IMR-90 (cell line): ENCODE results near the gene ARHGAP21. TPM values are rescaled to one million over a fixed set of nuclear protein-coding genes. Genes with fewer than 3 reads are reported as not detected.

ENCODE experiments used
- ATAC-seq: fragments of 200-7000 bp; cut with Tn5 transposase; 2 replicates; pipeline ENCODE4 v1.9.1; 2020; ENCODE audit warnings: low read depth, mild to moderate bottlenecking, moderate library complexity
- BruUV-seq: library from RNA; stranded (reverse); fragments of 400-500 nt; replicated peaks from 2 replicates; lab custom pipeline; 2021; lab: Mats Ljungman, UMichigan
- CTCF ChIA-PET: fragments of 300-600 bp; formaldehyde crosslinking; extraction: SDS; loops from one replicate; lab custom pipeline; 2021; ENCODE audit warnings: antibody characterized with exemption; lab: Yijun Ruan, JAX
- POLR2A ChIA-PET: fragments of 300-600 bp; sonication (Branson Sonifier 250); formaldehyde crosslinking; loops from one replicate; lab custom pipeline; 2022; ENCODE audit warnings: antibody characterized with exemption; ENCODE audit not compliant: unreplicated experiment; lab: Charles Lee
- DNase-seq: peaks from one replicate; pipeline ENCODE4 v3.0.0; 2013
- H2AFZ ChIP-seq: replicated peaks from 2 replicates; pipeline ENCODE3; 2013; ENCODE audit warnings: low read length, mild to moderate bottlenecking; ENCODE audit not compliant: poor library complexity
- H2AK5ac ChIP-seq: 2 replicates; pipeline ENCODE4 v1.6.1; 2013; ENCODE audit warnings: low read depth, low read length, inconsistent platforms
- H2AK9ac ChIP-seq: replicated peaks from 2 replicates; pipeline ENCODE3; 2013; ENCODE audit warnings: mild to moderate bottlenecking, low read depth, low read length, moderate library complexity; ENCODE audit not compliant: poor library complexity
- H2BK120ac ChIP-seq: 2 replicates; pipeline ENCODE4 v1.6.1; 2013; ENCODE audit warnings: low read depth, low read length, inconsistent platforms
- H2BK15ac ChIP-seq: 3 replicates; pipeline ENCODE4 v1.6.1; 2013; ENCODE audit warnings: low read depth, low read length, inconsistent platforms
- H2BK20ac ChIP-seq: 2 replicates; pipeline ENCODE4 v1.6.1; 2013; ENCODE audit warnings: low read depth, mild to moderate bottlenecking, inconsistent platforms, low read length, moderate library complexity
- H2BK5ac ChIP-seq: 2 replicates; pipeline ENCODE4 v1.6.1; 2013; ENCODE audit warnings: mild to moderate bottlenecking, low read depth, low read length, inconsistent platforms; ENCODE audit not compliant: poor library complexity, severe bottlenecking
- H3K14ac ChIP-seq: replicated peaks from 2 replicates; pipeline ENCODE4 v1.6.1; 2013; ENCODE audit warnings: low read depth, low read length, inconsistent platforms
- H3K18ac ChIP-seq: 2 replicates; pipeline ENCODE4 v1.6.1; 2013; ENCODE audit warnings: low read depth, low read length, control low read depth
- H3K23ac ChIP-seq: 2 replicates; pipeline ENCODE4 v1.6.1; 2013; ENCODE audit warnings: low read depth, low read length, inconsistent platforms
- H3K27ac ChIP-seq: 2 replicates; pipeline ENCODE4 v1.5.1; 2013; ENCODE audit warnings: mild to moderate bottlenecking, control low read depth, low read length; ENCODE audit not compliant: insufficient read depth
- H3K27me3 ChIP-seq: 2 replicates; pipeline ENCODE4 v1.6.1; 2013; ENCODE audit warnings: low read length; ENCODE audit not compliant: control insufficient read depth, insufficient read depth
- H3K36me3 ChIP-seq: 2 replicates; pipeline ENCODE4 v1.6.1; 2013; ENCODE audit warnings: low read length, mixed read lengths; ENCODE audit not compliant: control insufficient read depth, insufficient read depth
- H3K4ac ChIP-seq: 2 replicates; pipeline ENCODE4 v1.6.1; 2013; ENCODE audit warnings: low read depth, low read length, inconsistent platforms
- H3K4me1 ChIP-seq: 2 replicates; pipeline ENCODE4 v1.6.1; 2013; ENCODE audit warnings: low read length, mixed read lengths; ENCODE audit not compliant: control insufficient read depth, insufficient read depth
- H3K4me2 ChIP-seq: 2 replicates; pipeline ENCODE4 v1.6.1; 2013; ENCODE audit warnings: low read depth, mild to moderate bottlenecking, control low read depth, low read length, moderate library complexity
- H3K4me3 ChIP-seq: 2 replicates; pipeline ENCODE4 v1.5.1; 2013; ENCODE audit warnings: low read depth, mild to moderate bottlenecking, control low read depth, low read length, moderate library complexity; ENCODE audit not compliant: insufficient read depth
- H3K56ac ChIP-seq: 2 replicates; pipeline ENCODE4 v1.6.1; 2013; ENCODE audit warnings: low read length, inconsistent platforms; ENCODE audit not compliant: insufficient read depth; ENCODE audit errors: extremely low read depth
- H3K79me1 ChIP-seq, 2 experiments: 2 replicates each; pipeline ENCODE4 v1.6.1; 2013; ENCODE audit warnings: low read length in 2 of 2, inconsistent platforms in 1 of 2, low read depth in 1 of 2
- H3K9ac ChIP-seq: 2 replicates; pipeline ENCODE4 v1.6.1; 2013; ENCODE audit warnings: low read depth, low read length, control low read depth
- H3K9me1 ChIP-seq: 2 replicates; pipeline ENCODE4 v1.6.1; 2013; ENCODE audit warnings: low read length, inconsistent platforms; ENCODE audit not compliant: insufficient read depth
- H3K9me3 ChIP-seq: 2 replicates; pipeline ENCODE4 v1.6.1; 2013; ENCODE audit warnings: low read length; ENCODE audit not compliant: control insufficient read depth, insufficient read depth
- H4K20me1 ChIP-seq: 2 replicates; pipeline ENCODE4 v1.6.1; 2013; ENCODE audit warnings: low read length, inconsistent platforms; ENCODE audit not compliant: insufficient read depth
- H4K5ac ChIP-seq: 2 replicates; pipeline ENCODE4 v1.6.1; 2013; ENCODE audit warnings: mild to moderate bottlenecking, low read depth, low read length, control low read depth
- H4K8ac ChIP-seq, 2 experiments: 2 replicates each; pipeline ENCODE4 v1.6.1; 2013; ENCODE audit warnings: low read depth in 2 of 2, low read length in 2 of 2, control low read depth in 1 of 2, inconsistent platforms in 1 of 2
- H4K91ac ChIP-seq: 2 replicates; pipeline ENCODE4 v1.6.1; 2013; ENCODE audit warnings: low read depth, low read length, inconsistent platforms; ENCODE audit not compliant: insufficient read depth
- BHLHE40 ChIP-seq: fragments of 150-350 bp; IDR thresholded peaks from 2 replicates; pipeline ENCODE4 v1.6.1; 2016; ENCODE audit warnings: mild to moderate bottlenecking, low read depth, low read length
- CEBPB ChIP-seq: IDR thresholded peaks from 2 replicates; pipeline ENCODE4 v1.6.1; 2012; ENCODE audit warnings: low read depth, low read length, improper control_type of control experiment
- CHD1 ChIP-seq: IDR thresholded peaks from 2 replicates; pipeline ENCODE4 v1.6.1; 2012; ENCODE audit warnings: low read depth, low read length, improper control_type of control experiment
- CTCF ChIP-seq: conservative IDR thresholded peaks from 2 replicates; pipeline ENCODE4 v1.5.1; 2012; ENCODE audit warnings: mild to moderate bottlenecking, low read depth, low read length, improper control_type of control experiment
- ELK1 ChIP-seq: fragments of 150-350 bp; IDR thresholded peaks from 2 replicates; pipeline ENCODE4 v1.6.1; 2016; ENCODE audit warnings: low read depth, mild to moderate bottlenecking, low read length, moderate library complexity, borderline replicate concordance
- FOS ChIP-seq: fragments of 150-350 bp; IDR thresholded peaks from 2 replicates; pipeline ENCODE4 v1.6.1; 2016; ENCODE audit warnings: low read depth, low read length
- MAFK ChIP-seq: IDR thresholded peaks from 2 replicates; pipeline ENCODE4 v1.6.1; 2012; ENCODE audit warnings: low read depth, low read length, improper control_type of control experiment
- MAZ ChIP-seq: IDR thresholded peaks from 2 replicates; pipeline ENCODE4 v1.6.1; 2012; ENCODE audit warnings: low read depth, mild to moderate bottlenecking, low read length, improper control_type of control experiment, moderate library complexity, borderline replicate concordance
- MXI1 ChIP-seq: IDR thresholded peaks from 2 replicates; pipeline ENCODE4 v1.6.1; 2012; ENCODE audit warnings: low read depth, mild to moderate bottlenecking, low read length, moderate library complexity, borderline replicate concordance
- NFE2L2 ChIP-seq: fragments of 150-350 bp; IDR thresholded peaks from 2 replicates; pipeline ENCODE4 v1.6.1; 2016; ENCODE audit warnings: low read depth, mild to moderate bottlenecking, low read length
- POLR2A ChIP-seq: IDR thresholded peaks from 2 replicates; pipeline ENCODE4 v1.6.1; 2012; ENCODE audit warnings: mild to moderate bottlenecking, low read depth, low read length
- RAD21 ChIP-seq: IDR thresholded peaks from 2 replicates; pipeline ENCODE4 v1.6.1; 2012; ENCODE audit warnings: low read length, improper control_type of control experiment
- RCOR1 ChIP-seq: IDR thresholded peaks from 2 replicates; pipeline ENCODE4 v1.6.1; 2012; ENCODE audit warnings: mild to moderate bottlenecking, low read length, improper control_type of control experiment; ENCODE audit not compliant: insufficient replicate concordance
- RFX5 ChIP-seq: IDR thresholded peaks from 2 replicates; pipeline ENCODE4 v1.8.0; 2012; ENCODE audit warnings: low read depth, mild to moderate bottlenecking, low read length, moderate library complexity
- SMC3 ChIP-seq: fragments of 150-350 bp; IDR thresholded peaks from 2 replicates; pipeline ENCODE4 v1.6.1; 2016; ENCODE audit warnings: low read depth, mild to moderate bottlenecking, antibody characterized with exemption, low read length, moderate library complexity
- USF2 ChIP-seq: fragments of 150-350 bp; IDR thresholded peaks from 2 replicates; pipeline ENCODE4 v1.6.1; 2017; ENCODE audit warnings: mild to moderate bottlenecking, antibody characterized with exemption, low read length, low read depth
- WGBS, 2 experiments: methylation state at CpG; one replicate each; pipeline versions ENCODE4 v1.1.5 to v1.1.7; 2013; ENCODE audit warnings: missing lambda C conversion rate in 2 of 2; ENCODE audit not compliant: insufficient read length in 1 of 2; ENCODE audit errors: extremely low coverage in 2 of 2; 5-methylcytosine and 5-hydroxymethylcytosine counted together
- dilution Hi-C: fragments of 300-500 bp; cut with HindIII; formaldehyde crosslinking; loops from one replicate; pipeline ENCODE4 v1.14.3; 2018; ENCODE audit warnings: low sequenced_read_pairs; ENCODE audit not compliant: unreplicated experiment
- in situ Hi-C: fragments of 300-500 bp; cut with MboI; formaldehyde crosslinking; loops from 3 replicates; pipeline ENCODE4 v1.14.3; 2019; ENCODE audit warnings: low sequenced_read_pairs, inconsistent platforms, mixed read lengths
- intact Hi-C: fragments of 100-400 bp; cut with micrococcal nuclease; formaldehyde crosslinking; loops from 2 replicates; pipeline ENCODE4 v1.10.0; 2022
- polyA plus RNA-seq, 3 experiments: library from polyadenylated mRNA; depleted of rRNA; stranded (reverse); fragments of >200 nt; gene quantifications; 2 replicates each; pipeline ENCODE4 v1.2.3, GENCODE V29; 2012; ENCODE audit warnings: low replicate concordance in 1 of 3
- total RNA-seq: library from RNA; depleted of rRNA; stranded (reverse); fragments of >200 nt; gene quantifications from 2 replicates; pipeline ENCODE4 v1.2.3, GENCODE V29; 2012

The ARHGAP21 gene
- total and polyA plus RNA-seq, 2 of the 4 experiments (the other 2 are of a cell fraction), result 43.3 to 94.3 TPM

- CTCF ChIA-PET, result interaction anchor here (0.9 to 1.3 kb wide), 2 partner anchors 9 to 167 kb away, joined by 3 to 5 read pairs; no protein-coding TSS in a partner anchor
- Histone ChIP-seq H3K4me2 (no peak overlapping the region), H3K9ac (no peak overlapping the region), H3K9me3 (no peaks in the 10 kb centered on the region), H3K4me1 (no peaks in the 10 kb centered on the region), H3K14ac (no peak overlapping the region), H3K27me3 (no peaks in the 10 kb centered on the region), H2BK120ac (no peak overlapping the region), H3K56ac (no peak overlapping the region), H4K91ac (no peak overlapping the region), H2BK15ac (no peak overlapping the region), H3K23ac (no peak overlapping the region), H2BK5ac (no peak overlapping the region), H3K4ac (no peak overlapping the region), H4K5ac (no peak overlapping the region), H3K79me1 (peaks cover 0 to 6% of the 10 kb centered on the region in 2 experiments; a peak in 1 of 4 replicates), H2AFZ (no peak overlapping the region), H2AK9ac (no peak overlapping the region), H3K36me3 (no peaks in the 10 kb centered on the region), H3K18ac (no peak overlapping the region), H3K4me3 (no peak overlapping the region), H2BK20ac (no peak overlapping the region), H4K8ac (no peak overlapping the region), H3K9me1 (no peaks in the 10 kb centered on the region), H3K27ac (no peak overlapping the region), H2AK5ac (no peak overlapping the region), H4K20me1 (no peaks in the 10 kb centered on the region)
- ATAC-seq, result no peak
- dilution Hi-C loops (no loop called here), intact Hi-C loops (no loop called here), in situ Hi-C loops (no loop called here)
- BruUV-seq, result no TSS peak
- no peak for DNase-seq
- POLR2A ChIA-PET, result no interaction called here
- TF ChIP-seq POLR2A (no peak), MAZ (no peak), NFE2L2 (no peak), MXI1 (no peak), SMC3 (peak; percentile 30), USF2 (no peak), ELK1 (no peak), CEBPB (no peak), RAD21 (peak; percentile 35; the same call in 1 of the 2 replicates), CHD1 (no peak), CTCF (peak; percentile 32; the same call in 1 of the 2 replicates), MAFK (no peak), RCOR1 (no peak), RFX5 (no peak), BHLHE40 (no peak), FOS (no peak)
- WGBS, 2 experiments, result 100% methylated on average over 3 of the region's 9 CpGs; no CpG with 5 or more reads in 1 of the 2 experiments
These were observed 4.1 kb upstream of the ARHGAP21 start for GRCh38 chr10:24727786-24728185.
